Colonic mucosa (tissue), 4 donors: ENCODE data around the gene CRYBG1. TPM values are rescaled to one million over a fixed set of nuclear protein-coding genes. Genes with fewer than 3 reads are reported as not detected.

Source experiments
- DNase-seq: peaks from one replicate; pipeline ENCODE4 v3.0.0-alpha.2; 2020
- H3K27ac ChIP-seq: fragments of 200-600 bp; one replicate; pipeline ENCODE4 v1.8.0; 2021
- H3K27me3 ChIP-seq: fragments of 200-600 bp; one replicate; pipeline ENCODE4 v1.8.0; 2021
- H3K36me3 ChIP-seq: fragments of 200-600 bp; one replicate; pipeline ENCODE4 v1.8.0; 2021
- H3K4me1 ChIP-seq: fragments of 200-600 bp; one replicate; pipeline ENCODE4 v1.8.0; 2021; ENCODE audit warnings: mild to moderate bottlenecking
- H3K4me3 ChIP-seq: fragments of 200-600 bp; one replicate; pipeline ENCODE4 v1.8.0; 2021
- H3K9ac ChIP-seq, 2 donors: one replicate each; pipeline ENCODE4 v1.7.0; 2013; ENCODE audit warnings: control low read depth in 2 of 2, low read depth in 2 of 2, low read length in 2 of 2
- H3K9me3 ChIP-seq: fragments of 200-600 bp; one replicate; pipeline ENCODE4 v1.8.0; 2021
- CTCF ChIP-seq: fragments of 200-600 bp; IDR thresholded peaks from one replicate; pipeline ENCODE4 v1.8.0; 2022; ENCODE audit warnings: antibody characterized with exemption, mild to moderate bottlenecking
- intact Hi-C: fragments of 100-400 bp; cut with DNase I; formaldehyde crosslinking; loops from one replicate; pipeline ENCODE4 v1.14.1; 2022
- total RNA-seq, 2 donors: library from RNA; stranded (reverse); fragmentation: NEBNext Ultra II Directional in 1 of 2; extraction: Animal tissue kit (Norgen Biotek cat#: 25700) in 1 of 2; gene quantifications; one replicate each; pipeline ENCODE4 v1.2.1, GENCODE V29; 2021
- donor health status: healthy.
- donor health status: DM: no; HTN: no; CAD: no.
- donor health status: DM: no; HTN: no; CAD: no.

Gene CRYBG1
- total RNA-seq, 2 donors from 2014 or later: 80.5 to 102 TPM

- no peak overlapping the region for H3K27ac ChIP-seq
- H3K9me3 ChIP-seq: no peaks in the 10 kb centered on the region
- no peak for TF ChIP-seq CTCF
- H3K36me3 ChIP-seq: no peaks in the 10 kb centered on the region
- intact Hi-C loops: no loop called here
- DNase-seq: no peak
- H3K4me3 ChIP-seq: no peak overlapping the region
- no peaks in the 10 kb centered on the region for H3K27me3 ChIP-seq
- H3K9ac ChIP-seq: no peak overlapping the region
- H3K4me1 ChIP-seq: no peaks in the 10 kb centered on the region
Measured at GRCh38 chr6:106619223-106619622, 258.7 kb downstream of the CRYBG1 start.

- H3K27ac ChIP-seq: no peak overlapping the region
- no peaks in the 10 kb centered on the region for H3K4me1 ChIP-seq
- intact Hi-C loops: no loop called here
- DNase-seq: no peak
- H3K36me3 ChIP-seq: no peaks in the 10 kb centered on the region
- H3K9me3 ChIP-seq: no peaks in the 10 kb centered on the region
- H3K9ac ChIP-seq: no peak overlapping the region
- no peaks in the 10 kb centered on the region for H3K27me3 ChIP-seq
- no peak for TF ChIP-seq CTCF
- H3K4me3 ChIP-seq: no peak overlapping the region
Measured at GRCh38 chr6:106620931-106621672, 260.6 kb downstream of the CRYBG1 start.

Other genes starting within 250 kb of the CRYBG1 start
- 10 to 100 TPM; 42.1 to 48.0 TPM for gene ATG5, start 35.0 kb upstream of the CRYBG1 start, total RNA-seq